Duodenal mucosa (tissue), 2 donors: Measurements from ENCODE around the gene CAP2.
"Not testable (repeated sequence)": the region's sequence is repeated elsewhere in the genome, so short reads cannot be mapped to it uniquely, and the experiment has no call there.

ENCODE experiments used
- H3K27ac ChIP-seq: one replicate; pipeline ENCODE4 v1.7.0; 2013; ENCODE audit warnings: low read depth, low read length
- H3K27me3 ChIP-seq, 2 donors: one replicate each; pipeline ENCODE4 v1.7.0; 2013; ENCODE audit warnings: low read length in 2 of 2, control low read depth in 1 of 2; ENCODE audit not compliant: insufficient read depth in 2 of 2, control insufficient read depth in 1 of 2
- H3K36me3 ChIP-seq, 2 donors: one replicate each; pipeline ENCODE4 v1.7.0; 2013; ENCODE audit warnings: low read length in 2 of 2, control low read depth in 1 of 2; ENCODE audit not compliant: insufficient read depth in 2 of 2, control insufficient read depth in 1 of 2
- H3K4me1 ChIP-seq, 2 donors: one replicate each; pipeline ENCODE4 v1.7.0; 2013; ENCODE audit warnings: low read length in 2 of 2, control low read depth in 1 of 2; ENCODE audit not compliant: insufficient read depth in 2 of 2, control insufficient read depth in 1 of 2
- H3K4me3 ChIP-seq, 2 donors: one replicate each; pipeline ENCODE4 v1.7.0; 2013; ENCODE audit warnings: low read length in 2 of 2, low read depth in 1 of 2
- H3K9ac ChIP-seq, 2 donors: one replicate each; pipeline ENCODE4 v1.7.0; 2013; ENCODE audit warnings: low read length in 2 of 2, low read depth in 1 of 2
- H3K9me3 ChIP-seq, 2 donors: one replicate each; pipeline ENCODE4 v1.7.0; 2013; ENCODE audit warnings: low read length in 2 of 2, control low read depth in 1 of 2; ENCODE audit not compliant: control insufficient read depth in 1 of 2

Gene CAP2

DNA sequence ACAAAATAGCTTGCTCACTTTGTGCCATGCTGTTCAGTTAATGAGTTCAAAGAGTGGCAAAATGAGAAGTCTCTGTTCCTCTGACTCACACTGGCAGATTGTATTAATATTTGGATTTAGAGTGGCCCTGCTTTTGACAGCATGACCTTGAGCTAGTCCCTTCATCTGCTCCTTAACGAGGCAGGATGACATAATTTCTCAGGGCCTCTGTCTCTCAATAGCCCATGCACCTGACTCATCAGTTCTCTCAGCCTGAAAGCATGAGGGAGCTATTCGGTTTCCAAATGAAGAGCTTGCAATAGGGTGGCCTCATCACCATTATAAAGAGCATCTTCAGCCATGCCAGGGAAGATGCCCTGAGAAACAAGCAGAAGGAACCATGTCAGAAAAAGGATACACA is 38.2 kb downstream of the CAP2 start:
- H3K4me3 ChIP-seq: no peak overlapping the region
- no peaks in the 10 kb centered on the region for H3K36me3 ChIP-seq
- H3K27ac ChIP-seq: no peak overlapping the region
- H3K9me3 ChIP-seq: no peaks in the 10 kb centered on the region
- H3K9ac ChIP-seq: no peak overlapping the region
- H3K27me3 ChIP-seq: no peaks in the 10 kb centered on the region
- H3K4me1 ChIP-seq: no peaks in the 10 kb centered on the region

DNA sequence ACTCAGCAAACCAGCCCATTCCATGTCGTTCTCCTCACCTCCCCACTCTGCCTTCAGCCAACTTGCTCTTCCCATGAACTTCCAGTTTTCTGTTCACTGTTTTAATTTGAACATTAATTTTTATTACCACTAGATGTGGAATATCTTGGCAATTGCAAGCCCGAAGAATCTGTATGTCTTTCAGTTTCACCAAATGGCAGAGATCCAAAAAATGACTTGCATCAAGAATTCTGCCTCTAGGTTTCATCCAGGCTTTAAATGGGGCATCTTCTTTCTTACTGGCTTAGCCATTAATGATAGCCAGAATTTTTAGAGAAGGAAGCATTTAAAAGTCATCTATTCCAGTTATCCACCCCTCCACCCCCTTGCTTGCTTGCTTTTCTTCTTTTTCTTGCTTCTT is 39.0 kb downstream of the CAP2 start:
- H3K4me3 ChIP-seq: no peak overlapping the region
- no peaks in the 10 kb centered on the region for H3K9me3 ChIP-seq
- H3K36me3 ChIP-seq: no peaks in the 10 kb centered on the region
- H3K4me1 ChIP-seq: no peaks in the 10 kb centered on the region
- no peak overlapping the region for H3K9ac ChIP-seq
- no peak overlapping the region for H3K27ac ChIP-seq
- H3K27me3 ChIP-seq: no peaks in the 10 kb centered on the region

DNA sequence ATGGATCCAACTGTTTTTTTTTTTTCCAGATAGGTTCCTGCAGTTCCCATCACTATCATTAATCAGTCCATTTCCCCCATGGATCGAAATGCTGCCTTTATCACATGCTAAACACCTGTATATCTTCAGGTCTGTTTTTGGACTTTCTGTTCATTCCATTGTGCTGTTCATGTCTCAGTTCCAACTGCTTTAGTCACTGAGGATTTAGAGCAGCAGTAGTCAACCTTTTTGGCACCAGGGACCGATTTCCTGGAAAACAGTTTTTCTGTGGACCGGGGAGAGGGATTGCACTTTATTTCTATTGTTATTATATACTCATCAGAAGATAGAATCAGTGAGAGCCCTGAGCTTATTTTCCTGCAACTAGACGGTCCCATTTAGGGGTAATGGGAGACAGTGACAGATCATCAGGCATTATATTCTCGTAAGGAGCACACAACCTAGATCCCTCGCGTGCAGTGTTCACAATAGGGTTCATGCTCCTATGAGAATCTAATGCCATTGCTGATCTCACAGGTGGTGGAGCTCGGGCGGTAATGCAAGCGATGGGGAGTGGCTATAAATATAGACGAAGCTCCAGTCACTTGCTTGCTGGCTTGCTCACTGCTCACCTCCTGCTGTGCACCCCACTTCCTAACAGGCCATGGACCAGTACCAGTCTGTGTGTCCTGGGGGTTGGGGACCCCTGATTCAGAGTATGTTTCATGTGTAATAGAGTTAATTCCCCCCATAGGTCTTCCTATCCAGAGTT is 46.0 kb downstream of the CAP2 start:
- H3K9me3 ChIP-seq: no peaks in the 10 kb centered on the region
- no peaks in the 10 kb centered on the region for H3K27me3 ChIP-seq
- no peak overlapping the region for H3K9ac ChIP-seq
- H3K4me1 ChIP-seq: no peaks in the 10 kb centered on the region
- H3K27ac ChIP-seq: no peak overlapping the region
- H3K4me3 ChIP-seq: no peak overlapping the region
- no peaks in the 10 kb centered on the region for H3K36me3 ChIP-seq

DNA sequence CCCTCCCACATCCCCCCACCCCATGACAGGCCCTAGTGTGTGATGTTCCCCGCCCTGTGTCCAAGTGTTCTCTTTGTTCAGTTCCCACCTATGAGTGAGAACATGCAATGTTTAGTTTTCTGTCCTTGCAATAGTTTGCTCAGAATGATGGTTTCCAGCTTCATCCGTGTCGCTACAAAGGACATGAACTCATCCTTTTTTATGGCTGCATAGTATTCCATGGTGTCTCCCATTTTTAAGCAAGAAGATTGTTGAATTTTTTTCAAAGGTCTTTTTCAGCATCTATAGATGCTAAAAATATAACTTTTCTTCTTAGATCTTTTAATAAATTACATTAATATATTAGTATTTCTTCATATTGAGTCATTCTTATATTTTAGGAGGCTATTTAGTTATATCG is 47.4 kb downstream of the CAP2 start:
- H3K36me3 ChIP-seq, H3K9ac ChIP-seq, H3K9me3 ChIP-seq, H3K4me3 ChIP-seq, H3K27ac ChIP-seq, H3K27me3 ChIP-seq, H3K4me1 ChIP-seq: not testable (repeated sequence)

DNA sequence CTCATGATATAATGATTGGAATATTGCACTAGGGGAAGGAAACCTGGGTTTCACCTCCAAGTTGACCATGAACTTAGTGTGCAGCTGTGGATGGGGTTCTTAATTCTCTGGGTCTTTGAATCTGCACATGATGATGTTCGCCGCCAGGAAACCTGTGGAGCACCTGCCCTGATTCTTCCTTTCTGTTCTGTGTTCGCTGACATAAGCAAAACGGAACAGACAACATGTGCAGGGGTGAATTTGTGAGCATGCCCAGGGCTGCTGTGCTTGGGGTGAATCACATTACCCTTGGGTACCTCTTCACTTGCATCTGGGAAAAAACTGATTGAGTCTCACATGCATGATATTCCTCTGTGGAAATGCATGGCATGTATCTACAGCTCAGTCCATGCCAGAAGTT is 48.8 kb downstream of the CAP2 start:
- Histone ChIP-seq H3K27ac (no peak overlapping the region), H3K4me3 (no peak overlapping the region), H3K4me1 (no peaks in the 10 kb centered on the region)

DNA sequence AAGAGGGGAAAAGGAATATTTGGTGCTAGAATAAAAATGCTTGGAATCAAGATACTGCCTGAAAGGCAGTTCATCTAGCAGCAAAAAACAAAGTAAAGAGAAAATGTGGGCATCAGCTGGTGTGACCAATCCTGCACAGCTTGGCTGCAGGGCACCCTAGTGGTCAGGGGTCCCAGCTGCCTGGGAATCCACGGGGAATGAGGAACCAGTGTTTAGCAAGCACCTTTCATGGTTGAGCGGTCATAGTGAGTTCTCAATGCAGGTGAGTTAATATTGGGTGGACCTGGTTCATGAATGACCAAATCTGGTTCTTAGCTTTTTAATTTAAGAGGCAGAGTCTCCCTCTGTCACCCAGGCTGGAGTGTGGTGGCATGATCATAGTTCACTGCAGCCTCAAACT is 53.3 kb downstream of the CAP2 start:
- Histone ChIP-seq H3K27ac (no peak overlapping the region), H3K36me3 (no peaks in the 10 kb centered on the region), H3K4me3 (no peak overlapping the region), H3K9me3 (no peaks in the 10 kb centered on the region), H3K4me1 (no peaks in the 10 kb centered on the region), H3K9ac (no peak overlapping the region), H3K27me3 (no peaks in the 10 kb centered on the region)

More for the DNA sequence above, 48.8 kb downstream of the CAP2 start:
- no peaks in the 10 kb centered on the region for H3K36me3 ChIP-seq
- no peaks in the 10 kb centered on the region for H3K27me3 ChIP-seq
- no peak overlapping the region for H3K9ac ChIP-seq
- H3K9me3 ChIP-seq: no peaks in the 10 kb centered on the region

DNA sequence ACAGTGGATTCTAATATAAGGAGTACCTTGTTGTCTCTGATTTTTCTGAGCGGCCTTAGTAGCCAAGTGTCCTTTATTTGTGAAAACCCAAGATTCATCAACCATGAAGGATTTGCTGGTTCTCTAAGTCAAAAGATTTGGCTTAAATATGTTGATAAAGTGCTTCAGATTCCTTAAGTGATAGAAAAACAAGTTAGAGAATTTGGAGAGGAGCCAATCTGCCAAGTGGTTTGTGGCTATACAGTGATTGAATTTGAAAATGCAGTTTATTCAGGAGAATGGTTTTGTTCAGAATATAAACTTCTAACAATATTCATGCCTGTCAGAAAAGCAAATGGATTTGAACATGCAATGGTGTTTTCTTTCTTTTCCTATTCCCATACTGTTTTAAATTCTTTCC is 54.8 kb downstream of the CAP2 start:
- Histone ChIP-seq H3K27ac (no peak overlapping the region), H3K36me3 (no peaks in the 10 kb centered on the region), H3K27me3 (no peaks in the 10 kb centered on the region), H3K9ac (no peak overlapping the region), H3K9me3 (no peaks in the 10 kb centered on the region), H3K4me3 (no peak overlapping the region), H3K4me1 (no peaks in the 10 kb centered on the region)

DNA sequence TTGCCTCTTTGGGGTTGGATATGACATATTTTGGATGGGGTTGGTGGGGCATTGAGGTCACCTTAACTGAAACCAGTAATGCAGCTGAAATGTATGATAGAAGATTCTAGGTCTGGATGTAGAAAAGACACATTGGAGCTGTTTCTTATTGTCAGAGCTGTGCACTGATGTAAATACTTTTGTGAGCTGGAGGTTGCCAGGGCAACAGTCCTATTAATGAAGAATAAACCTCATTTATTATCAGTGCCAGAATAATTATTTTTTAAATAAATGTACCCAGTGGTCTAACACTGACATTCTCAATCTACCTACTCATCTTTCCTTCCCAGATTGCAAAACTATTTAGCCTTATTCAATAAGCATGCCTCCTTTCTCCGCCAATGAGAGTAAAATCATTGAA is 57.0 kb downstream of the CAP2 start:
- Histone ChIP-seq H3K9me3 (no peaks in the 10 kb centered on the region), H3K27me3 (no peaks in the 10 kb centered on the region), H3K9ac (no peak overlapping the region), H3K36me3 (no peaks in the 10 kb centered on the region), H3K27ac (no peak overlapping the region), H3K4me1 (peaks cover 3 to 4% of the 10 kb centered on the region in 2 donors), H3K4me3 (no peak overlapping the region)

DNA sequence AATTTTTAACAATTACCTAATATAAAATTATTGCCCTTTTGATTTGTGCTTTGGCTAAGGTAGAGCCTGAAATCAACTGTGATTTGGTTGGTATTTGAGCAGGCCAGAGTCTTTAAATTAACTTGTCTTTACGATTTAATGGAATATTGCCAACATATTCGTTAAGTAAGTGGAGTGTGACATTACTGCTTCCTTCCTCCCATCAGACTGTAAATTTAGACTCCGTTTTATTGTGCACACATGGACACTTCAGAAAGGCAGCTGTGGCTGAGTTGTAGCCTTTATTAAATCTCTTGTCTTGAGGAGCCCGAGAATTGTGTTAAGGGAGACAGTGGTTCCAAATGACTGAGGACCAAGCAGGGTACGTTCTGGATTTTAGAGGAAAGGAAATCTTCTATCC is 57.4 kb downstream of the CAP2 start:
- Histone ChIP-seq H3K9me3 (no peaks in the 10 kb centered on the region), H3K9ac (no peak overlapping the region), H3K4me1 (peaks cover 3 to 4% of the 10 kb centered on the region in 2 donors), H3K36me3 (no peaks in the 10 kb centered on the region), H3K27me3 (no peaks in the 10 kb centered on the region), H3K4me3 (no peak overlapping the region), H3K27ac (no peak overlapping the region)

DNA sequence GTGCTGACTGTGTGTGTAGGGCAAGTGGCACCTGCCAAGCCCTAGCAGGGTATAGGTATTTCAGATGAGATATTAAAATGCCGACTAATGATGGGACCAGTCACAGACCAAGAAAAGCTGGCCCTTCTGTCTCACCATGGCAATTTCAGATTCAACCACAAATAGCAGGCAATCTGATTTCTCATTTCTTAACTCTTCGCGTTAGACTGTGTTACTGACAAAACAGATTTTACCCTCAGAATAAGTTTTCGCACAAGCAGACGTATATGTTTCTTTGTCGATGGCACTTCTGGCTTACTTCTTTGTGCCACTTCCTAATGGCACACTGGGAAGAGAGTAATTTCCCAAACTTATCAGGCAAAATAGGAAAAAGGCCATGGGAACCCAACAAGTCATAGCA is 58.7 kb downstream of the CAP2 start:
- Histone ChIP-seq H3K9ac (no peak overlapping the region), H3K4me3 (no peak overlapping the region), H3K27ac (no peak overlapping the region), H3K4me1 (peaks cover 3 to 4% of the 10 kb centered on the region in 2 donors), H3K9me3 (no peaks in the 10 kb centered on the region), H3K36me3 (no peaks in the 10 kb centered on the region), H3K27me3 (no peaks in the 10 kb centered on the region)
